AG08395 (cell line): ENCODE results near the gene SMLR1.

ENCODE experiments used
- DNase-seq: peaks from one replicate; pipeline ENCODE4 v3.0.0; 2012; ENCODE audit warnings: mixed read lengths, low spot score

The SMLR1 gene

GRCh38 chr6:130852844-130853554 lies 25.8 kb downstream of the SMLR1 start:
- DNase-seq, result no peak

- peak; percentile 75 for DNase-seq
Observed at GRCh38 chr6:130853555-130854183, 26.5 kb downstream of the SMLR1 start.

- no peak for DNase-seq
Observed at GRCh38 chr6:130858054-130858453, 30.8 kb downstream of the SMLR1 start.

- DNase-seq, result no peak
Observed at GRCh38 chr6:130858498-130859160, 31.4 kb downstream of the SMLR1 start.

- DNase-seq, result no peak
Observed at GRCh38 chr6:130859161-130859867, 32.1 kb downstream of the SMLR1 start.

- DNase-seq, result no peak
Observed at GRCh38 chr6:130862370-130862769, 35.2 kb downstream of the SMLR1 start.

GRCh38 chr6:130863415-130864230 lies 36.4 kb downstream of the SMLR1 start:
- no peak for DNase-seq

- DNase-seq, result no peak
Observed at GRCh38 chr6:130864344-130864743, 37.1 kb downstream of the SMLR1 start.

GRCh38 chr6:130865793-130866192 lies 38.6 kb downstream of the SMLR1 start:
- no peak for DNase-seq

- no peak for DNase-seq
Observed at GRCh38 chr6:130869681-130870080, 42.5 kb downstream of the SMLR1 start.

- no peak for DNase-seq
Observed at GRCh38 chr6:130870179-130870880, 43.1 kb downstream of the SMLR1 start.

GRCh38 chr6:130872250-130873095 lies 45.3 kb downstream of the SMLR1 start:
- peak; percentile 67 for DNase-seq

- no peak for DNase-seq
Observed at GRCh38 chr6:130873746-130874145, 46.5 kb downstream of the SMLR1 start.

GRCh38 chr6:130879826-130880225 lies 52.6 kb downstream of the SMLR1 start:
- DNase-seq, result no peak

GRCh38 chr6:130882370-130882769 lies 55.2 kb downstream of the SMLR1 start:
- no peak for DNase-seq

GRCh38 chr6:130885392-130886192 lies 58.4 kb downstream of the SMLR1 start:
- peak; percentile 67 for DNase-seq
